MG63 (cell line): ENCODE data around the gene KCNQ1. TPM values are rescaled to one million over a fixed set of nuclear protein-coding genes. Genes with fewer than 3 reads are reported as not detected.

Experiments used
- DNase-seq: peaks from one replicate; pipeline ENCODE4 v3.0.0-alpha.2; 2020
- H3K27me3 ChIP-seq: fragments of 250-450 bp; sonication (Bioruptor Pico); 2 replicates; pipeline ENCODE4 v1.5.1; 2020; ENCODE audit warnings: mild to moderate bottlenecking, moderate library complexity
- H3K36me3 ChIP-seq: fragments of 250-450 bp; sonication (Bioruptor Pico); 2 replicates; pipeline ENCODE4 v1.5.1; 2020; ENCODE audit warnings: mild to moderate bottlenecking, moderate library complexity
- H3K4me3 ChIP-seq: fragments of 250-450 bp; sonication (Bioruptor Pico); 2 replicates; pipeline ENCODE4 v1.5.1; 2020; ENCODE audit warnings: mild to moderate bottlenecking, moderate library complexity
- H3K9me3 ChIP-seq: fragments of 250-450 bp; sonication (Bioruptor Pico); 2 replicates; pipeline ENCODE4 v1.5.1; 2020; ENCODE audit warnings: mild to moderate bottlenecking, moderate library complexity
- total RNA-seq: library from RNA; depleted of rRNA; stranded (reverse); fragments of >200 nt; shearing (Covaris generic); gene quantifications from 2 replicates; pipeline ENCODE4 v1.2.3, GENCODE V29; 2014; ENCODE audit warnings: low replicate concordance

The KCNQ1 gene
- total RNA-seq, 1 experiment from 2014 or later = not detected

GRCh38 chr11:2534957-2535672 lies 90.3 kb downstream of the KCNQ1 start:
- Histone ChIP-seq H3K27me3 (no peaks in the 10 kb centered on the region), H3K4me3 (no peak overlapping the region), H3K9me3 (no peaks in the 10 kb centered on the region), H3K36me3 (no peaks in the 10 kb centered on the region)
- no peak for DNase-seq

GRCh38 chr11:2535673-2536439 lies 91.0 kb downstream of the KCNQ1 start:
- Histone ChIP-seq H3K4me3 (no peak overlapping the region), H3K9me3 (no peaks in the 10 kb centered on the region), H3K27me3 (no peaks in the 10 kb centered on the region), H3K36me3 (no peaks in the 10 kb centered on the region)
- no peak for DNase-seq

- DNase-seq = no peak
- Histone ChIP-seq H3K4me3 (no peak overlapping the region), H3K9me3 (no peaks in the 10 kb centered on the region), H3K36me3 (no peaks in the 10 kb centered on the region), H3K27me3 (no peaks in the 10 kb centered on the region)
Measured at GRCh38 chr11:2536440-2536989, 91.7 kb downstream of the KCNQ1 start.

GRCh38 chr11:2537010-2537705 lies 92.3 kb downstream of the KCNQ1 start:
- Histone ChIP-seq H3K36me3 (no peaks in the 10 kb centered on the region), H3K27me3 (no peaks in the 10 kb centered on the region), H3K9me3 (no peaks in the 10 kb centered on the region), H3K4me3 (no peak overlapping the region)
- DNase-seq = no peak

GRCh38 chr11:2537896-2538724 lies 93.3 kb downstream of the KCNQ1 start:
- Histone ChIP-seq H3K4me3 (no peak overlapping the region), H3K36me3 (no peaks in the 10 kb centered on the region), H3K27me3 (no peaks in the 10 kb centered on the region), H3K9me3 (no peaks in the 10 kb centered on the region)
- DNase-seq = no peak

GRCh38 chr11:2538951-2539350 lies 94.1 kb downstream of the KCNQ1 start:
- no peaks in the 10 kb centered on the region for H3K36me3 ChIP-seq
- DNase-seq = no peak

GRCh38 chr11:2539371-2540222 lies 94.8 kb downstream of the KCNQ1 start:
- no peak overlapping the region for H3K4me3 ChIP-seq
- H3K36me3 ChIP-seq = no peaks in the 10 kb centered on the region
- H3K27me3 ChIP-seq = no peaks in the 10 kb centered on the region
- no peaks in the 10 kb centered on the region for H3K9me3 ChIP-seq
- DNase-seq = no peak

More at GRCh38 chr11:2538951-2539350, 94.1 kb downstream of the KCNQ1 start:
- no peaks in the 10 kb centered on the region for H3K27me3 ChIP-seq
- H3K9me3 ChIP-seq = no peaks in the 10 kb centered on the region
- H3K4me3 ChIP-seq = no peak overlapping the region

- H3K27me3 ChIP-seq = no peaks in the 10 kb centered on the region
- no peaks in the 10 kb centered on the region for H3K9me3 ChIP-seq
- no peaks in the 10 kb centered on the region for H3K36me3 ChIP-seq
- no peak for DNase-seq
- no peak overlapping the region for H3K4me3 ChIP-seq
Measured at GRCh38 chr11:2540223-2540991, 95.6 kb downstream of the KCNQ1 start.

GRCh38 chr11:2540992-2541680 lies 96.3 kb downstream of the KCNQ1 start:
- Histone ChIP-seq H3K9me3 (no peaks in the 10 kb centered on the region), H3K36me3 (no peaks in the 10 kb centered on the region), H3K27me3 (no peaks in the 10 kb centered on the region), H3K4me3 (no peak overlapping the region)
- no peak for DNase-seq

GRCh38 chr11:2541881-2542361 lies 97.1 kb downstream of the KCNQ1 start:
- H3K27me3 ChIP-seq = no peaks in the 10 kb centered on the region
- DNase-seq = no peak
- H3K4me3 ChIP-seq = no peak overlapping the region
- no peaks in the 10 kb centered on the region for H3K9me3 ChIP-seq
- no peaks in the 10 kb centered on the region for H3K36me3 ChIP-seq

- no peak for DNase-seq
- H3K36me3 ChIP-seq = no peaks in the 10 kb centered on the region
Measured at GRCh38 chr11:2542406-2542805, 97.6 kb downstream of the KCNQ1 start.

GRCh38 chr11:2547806-2548205 lies 103.0 kb downstream of the KCNQ1 start:
- no peak for DNase-seq
- Histone ChIP-seq H3K36me3 (no peaks in the 10 kb centered on the region), H3K27me3 (no peaks in the 10 kb centered on the region), H3K4me3 (no peak overlapping the region), H3K9me3 (no peaks in the 10 kb centered on the region)

More at GRCh38 chr11:2542406-2542805, 97.6 kb downstream of the KCNQ1 start:
- H3K27me3 ChIP-seq = no peaks in the 10 kb centered on the region
- H3K4me3 ChIP-seq = no peak overlapping the region
- H3K9me3 ChIP-seq = no peaks in the 10 kb centered on the region

- no peak for DNase-seq
- Histone ChIP-seq H3K4me3 (no peak overlapping the region), H3K27me3 (no peaks in the 10 kb centered on the region), H3K9me3 (no peaks in the 10 kb centered on the region), H3K36me3 (no peaks in the 10 kb centered on the region)
Measured at GRCh38 chr11:2548596-2548995, 103.8 kb downstream of the KCNQ1 start.

GRCh38 chr11:2549080-2549479 lies 104.3 kb downstream of the KCNQ1 start:
- Histone ChIP-seq H3K36me3 (no peaks in the 10 kb centered on the region), H3K4me3 (no peak overlapping the region), H3K27me3 (no peaks in the 10 kb centered on the region), H3K9me3 (no peaks in the 10 kb centered on the region)
- no peak for DNase-seq
